Measurements from ENCODE around the gene PAWR. TPM values are rescaled to one million over a fixed set of nuclear protein-coding genes. Genes with fewer than 3 reads are reported as not detected.
"Not testable (repeated sequence)": the region's sequence is repeated elsewhere in the genome, so short reads cannot be mapped to it uniquely, and the experiment has no call there.

Gene PAWR
- polyA plus RNA-seq, 2 of the 4 experiments (the other 2 are of a cell fraction): 40.8 to 55.2 TPM

DNA sequence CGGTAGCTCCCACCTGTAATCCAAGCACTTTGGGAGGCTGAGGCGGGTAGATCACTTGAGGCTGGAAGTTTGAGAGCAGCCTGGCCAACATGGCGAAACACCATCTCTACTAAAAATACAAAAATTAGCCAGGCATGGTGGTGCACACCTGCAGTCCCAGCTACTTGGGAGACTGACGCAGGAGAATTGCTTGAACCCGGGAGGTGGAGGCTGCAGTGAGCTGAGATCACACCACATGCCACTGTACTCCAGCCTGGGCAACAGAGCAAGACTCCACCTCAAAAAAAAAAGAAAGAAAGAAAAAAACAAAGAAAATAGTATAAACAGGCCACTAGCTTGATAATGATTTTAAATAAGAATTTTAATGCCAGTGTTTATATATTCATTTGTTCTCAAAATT is 6.4 kb downstream of the PAWR start:
- H3K27ac ChIP-seq: peak overlapping the region; percentile 51 to 64; a peak in 3 of 6 replicates
- peaks cover 69% of the 10 kb centered on the region for H3K4me1 ChIP-seq
- H3K9me3 ChIP-seq; DNase-seq (ENCODE audit: low read depth in 1 of 2, low spot score in 1 of 2); FAIRE-seq; H3K4me3 ChIP-seq; ATAC-seq: not testable (repeated sequence)
- WGBS (ENCODE audit: missing lambda C conversion rate): 96% methylated on average over 5 of the region's 5 CpGs
- ChIA-PET POLR2A (interaction anchor here (1.1 kb wide), 1 partner anchor 40 kb away, joined by 4 read pairs; no protein-coding TSS in a partner anchor), CTCF (interaction anchor here (2.2 kb wide), 1 partner anchor 9 kb away, joined by 8 read pairs; no protein-coding TSS in a partner anchor)
- peak overlapping the region; percentile 90 for H3K4me2 ChIP-seq

GRCh38 chr12:79682593-79682992 is 8.2 kb downstream of the PAWR start:
- H3K9me3 ChIP-seq: no peaks in the 10 kb centered on the region
- ChIA-PET POLR2A (interaction anchor here (1.9 kb wide), 1 partner anchor 8 kb away, joined by 6 read pairs; the partner anchor contains the start of gene PAWR), CTCF (interaction anchor here (1.8 kb wide), 1 partner anchor 263 kb away, joined by 4 read pairs; no protein-coding TSS in a partner anchor)
- no peak for DNase-seq (ENCODE audit: low read depth in 1 of 2, low spot score in 1 of 2)
- peaks cover 86% of the 10 kb centered on the region for H3K4me1 ChIP-seq
- FAIRE-seq: no peak
- TF ChIP-seq MAFK (IDR thresholded peaks at IDR 0.05; ENCODE audit: partially characterized antibody) (peak; percentile 62), ZNF302 (CRISPR knock-in tag; IDR thresholded peaks at IDR 0.05) (no peak), RCOR1 (IDR thresholded peaks at IDR 0.05; ENCODE audit: low read depth, low read length) (no peak)
- ATAC-seq: no peak
- H3K27ac ChIP-seq: 0 out of 6 replicates have a peak overlapping the region, but pooled peaks of 1 of the 2 experiments have one; percentile 30
- H3K4me3 ChIP-seq: no peak overlapping the region
- 41% methylated on average over 1 of the region's 1 CpG for WGBS (ENCODE audit: missing lambda C conversion rate)
- peak overlapping the region; percentile 43 for H3K4me2 ChIP-seq

DNA sequence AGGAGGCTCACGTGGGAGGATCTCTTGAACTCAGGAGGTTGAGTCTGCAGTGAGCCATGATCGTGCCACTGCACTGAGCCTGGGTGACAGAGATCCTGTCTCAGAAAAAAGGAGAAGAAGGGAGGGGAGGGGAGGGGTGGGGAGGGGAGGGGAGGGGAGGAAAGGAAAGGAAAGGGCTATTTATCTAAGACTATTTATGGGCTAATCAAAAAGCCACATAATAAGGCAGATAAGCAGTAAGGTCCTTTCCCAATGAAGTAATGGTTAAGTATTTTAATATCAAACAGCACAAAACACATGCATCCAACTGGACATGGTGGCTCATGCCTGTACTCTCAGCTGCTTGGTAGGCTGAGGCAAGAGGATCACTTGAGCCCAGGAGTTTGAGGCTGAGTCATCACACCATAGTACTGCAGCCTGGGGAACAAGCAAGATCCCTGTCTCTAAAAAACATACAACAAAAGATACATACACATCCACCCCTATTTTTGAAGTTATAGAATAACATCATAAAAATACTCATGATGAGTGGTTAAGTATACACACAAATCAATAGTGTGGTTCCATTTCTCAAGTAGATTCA is 9.7 kb downstream of the PAWR start:
- no peak overlapping the region for H3K4me3 ChIP-seq
- DNase-seq (ENCODE audit: low read depth in 1 of 2, low spot score in 1 of 2) (peak in 1 of 2 experiments; percentile 41), ATAC-seq (peak in 1 of 2 experiments; percentile 45; a peak in 3 of 6 replicates), FAIRE-seq (no peak)
- ChIA-PET CTCF (interaction anchor here (1.7 to 1.8 kb wide), 2 partner anchors 10 to 261 kb away, joined by 4 read pairs; partner anchors contain the start of gene PAWR), POLR2A (interaction anchor here (1.9 kb wide), 1 partner anchor 9 kb away, joined by 6 read pairs; the partner anchor contains the start of gene PAWR)
- peaks cover 90% of the 10 kb centered on the region for H3K4me1 ChIP-seq
- peak overlapping the region; percentile 43 for H3K4me2 ChIP-seq
- H3K9me3 ChIP-seq: no peaks in the 10 kb centered on the region
- TF ChIP-seq FOXS1 (CRISPR knock-in tag; IDR thresholded peaks at IDR 0.05): no peak
- TF ChIP-seq SREBF2 (IDR thresholded peaks at IDR 0.05): no peak
- TF ChIP-seq E2F6 (IDR thresholded peaks at IDR 0.05; ENCODE audit: borderline replicate concordance, low read depth): no peak
- no peak for TF ChIP-seq USF2 (IDR thresholded peaks at IDR 0.05)
- no peak for TF ChIP-seq NFE2L2 (conservative IDR thresholded peaks at IDR 0.05; ENCODE audit: low read length)
- TF ChIP-seq HMGXB4 (CRISPR knock-in tag; IDR thresholded peaks at IDR 0.05; ENCODE audit: borderline replicate concordance): no peak
- TF ChIP-seq, protein P1, sequence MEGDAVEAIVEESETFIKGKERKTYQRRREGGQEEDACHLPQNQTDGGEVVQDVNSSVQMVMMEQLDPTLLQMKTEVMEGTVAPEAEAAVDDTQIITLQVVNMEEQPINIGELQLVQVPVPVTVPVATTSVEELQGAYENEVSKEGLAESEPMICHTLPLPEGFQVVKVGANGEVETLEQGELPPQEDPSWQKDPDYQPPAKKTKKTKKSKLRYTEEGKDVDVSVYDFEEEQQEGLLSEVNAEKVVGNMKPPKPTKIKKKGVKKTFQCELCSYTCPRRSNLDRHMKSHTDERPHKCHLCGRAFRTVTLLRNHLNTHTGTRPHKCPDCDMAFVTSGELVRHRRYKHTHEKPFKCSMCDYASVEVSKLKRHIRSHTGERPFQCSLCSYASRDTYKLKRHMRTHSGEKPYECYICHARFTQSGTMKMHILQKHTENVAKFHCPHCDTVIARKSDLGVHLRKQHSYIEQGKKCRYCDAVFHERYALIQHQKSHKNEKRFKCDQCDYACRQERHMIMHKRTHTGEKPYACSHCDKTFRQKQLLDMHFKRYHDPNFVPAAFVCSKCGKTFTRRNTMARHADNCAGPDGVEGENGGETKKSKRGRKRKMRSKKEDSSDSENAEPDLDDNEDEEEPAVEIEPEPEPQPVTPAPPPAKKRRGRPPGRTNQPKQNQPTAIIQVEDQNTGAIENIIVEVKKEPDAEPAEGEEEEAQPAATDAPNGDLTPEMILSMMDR (IDR thresholded peaks at IDR 0.05): no peak
- TF ChIP-seq ESRRA (IDR thresholded peaks at IDR 0.05; ENCODE audit: borderline replicate concordance, low read length): no peak
- no peak for TF ChIP-seq ATOH8 (CRISPR knock-in tag; IDR thresholded peaks at IDR 0.05; ENCODE audit: low read depth)
- TF ChIP-seq MYC (IDR thresholded peaks at IDR 0.05; ENCODE audit: borderline replicate concordance, low read length): no peak
- no peak for TF ChIP-seq POLR2A (IDR thresholded peaks at IDR 0.05; ENCODE audit: low read length)
- TF ChIP-seq, protein P2, sequence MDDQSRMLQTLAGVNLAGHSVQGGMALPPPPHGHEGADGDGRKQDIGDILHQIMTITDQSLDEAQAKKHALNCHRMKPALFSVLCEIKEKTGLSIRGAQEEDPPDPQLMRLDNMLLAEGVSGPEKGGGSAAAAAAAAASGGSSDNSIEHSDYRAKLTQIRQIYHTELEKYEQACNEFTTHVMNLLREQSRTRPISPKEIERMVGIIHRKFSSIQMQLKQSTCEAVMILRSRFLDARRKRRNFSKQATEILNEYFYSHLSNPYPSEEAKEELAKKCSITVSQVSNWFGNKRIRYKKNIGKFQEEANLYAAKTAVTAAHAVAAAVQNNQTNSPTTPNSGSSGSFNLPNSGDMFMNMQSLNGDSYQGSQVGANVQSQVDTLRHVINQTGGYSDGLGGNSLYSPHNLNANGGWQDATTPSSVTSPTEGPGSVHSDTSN (IDR thresholded peaks at IDR 0.05): no peak
- no peak for TF ChIP-seq EHF (CRISPR knock-in tag; IDR thresholded peaks at IDR 0.05)
- TF ChIP-seq TFCP2L1 (CRISPR knock-in tag; IDR thresholded peaks at IDR 0.05): no peak
- 84% methylated on average over 2 of the region's 2 CpGs for WGBS (ENCODE audit: missing lambda C conversion rate)
- peak overlapping the region in 1 of 2 experiments; percentile 45; a peak in 2 of 6 replicates for H3K27ac ChIP-seq
